HepG2 (cell line): ENCODE measurements around the gene CEBPG. TPM values are rescaled to one million over a fixed set of nuclear protein-coding genes. Genes with fewer than 3 reads are reported as not detected.

Source experiments
- MZF1 ChIP-seq: sonication (generic); formaldehyde crosslinking; IDR thresholded peaks from 2 replicates; pipeline ENCODE4 v1.8.1; 2023; ENCODE audit warnings: mild to moderate bottlenecking, missing genetic modification reagents, borderline replicate concordance
- PRPF4 ChIP-seq: fragments of 200-400 bp; formaldehyde crosslinking; IDR thresholded peaks from 2 replicates; pipeline ENCODE4 v1.6.1; 2016; ENCODE audit warnings: low read length, low read depth; ENCODE audit not compliant: poor library complexity, severe bottlenecking
- RBM22 ChIP-seq: fragments of 200-400 bp; formaldehyde crosslinking; optimal IDR thresholded peaks from 2 replicates; pipeline ENCODE3; 2017; ENCODE audit warnings: mild to moderate bottlenecking, low read length, moderate library complexity
- SOX5 ChIP-seq: IDR thresholded peaks from 2 replicates; pipeline ENCODE4 v1.6.1; 2016; ENCODE audit warnings: borderline replicate concordance
- YEATS2 ChIP-seq: sonication (generic); formaldehyde crosslinking; IDR thresholded peaks from 2 replicates; pipeline ENCODE4 v1.4.0; 2020; ENCODE audit warnings: missing genetic modification reagents, borderline replicate concordance
- ZBTB21 ChIP-seq: sonication (generic); formaldehyde crosslinking; IDR thresholded peaks from 2 replicates; pipeline ENCODE4 v1.4.0; 2020; ENCODE audit warnings: missing genetic modification reagents
- ZMYM3 ChIP-seq: sonication (generic); formaldehyde crosslinking; IDR thresholded peaks from 2 replicates; pipeline ENCODE4 v1.5.1; 2020; ENCODE audit warnings: mild to moderate bottlenecking, missing genetic modification reagents
- ZNF235 ChIP-seq: sonication (generic); formaldehyde crosslinking; IDR thresholded peaks from 2 replicates; pipeline ENCODE4 v1.8.1; 2023; ENCODE audit warnings: mild to moderate bottlenecking, missing genetic modification reagents, borderline replicate concordance
- ZNF564 ChIP-seq: sonication (generic); formaldehyde crosslinking; IDR thresholded peaks from 2 replicates; pipeline ENCODE4 v1.8.1; 2023; ENCODE audit warnings: mild to moderate bottlenecking, missing genetic modification reagents
- ZSCAN22 ChIP-seq: sonication (generic); formaldehyde crosslinking; IDR thresholded peaks from 2 replicates; pipeline ENCODE4 v1.4.0; 2020; ENCODE audit warnings: mild to moderate bottlenecking, missing genetic modification reagents
- polyA plus RNA-seq, 8 experiments: library from polyadenylated mRNA; depleted of rRNA in 3 of 8; stranded (reverse) in 7 of 8; unstranded in 1 of 8; fragments of >200 nt; fragmentation: Illumina TruSeq in 4 of 8; extraction: Trizol in 4 of 8; gene quantifications; 2 replicates each; pipeline versions ENCODE4 v1.2.1 to v1.2.3, GENCODE V29; 2011 to 2016; ENCODE audit warnings: low read depth in 4 of 8, missing spikeins in 1 of 8, mixed read lengths in 1 of 8; ENCODE audit not compliant: insufficient read depth in 1 of 8
- total RNA-seq, 5 experiments: library from RNA; depleted of rRNA; stranded (reverse); fragments of >200 nt; fragmentation: Illumina TruSeq; extraction: Trizol; gene quantifications; 2 replicates each; pipeline ENCODE4 v1.2.3, GENCODE V29; 2016; ENCODE audit warnings: low read depth in 1 of 5
- TF ChIP-seq, protein P1 (sequence below): sonication (generic); formaldehyde crosslinking; IDR thresholded peaks from 2 replicates; pipeline ENCODE4 v1.5.1; 2020; ENCODE audit warnings: mild to moderate bottlenecking, missing genetic modification reagents, moderate library complexity
- TF ChIP-seq, protein P2 (sequence below): sonication (generic); formaldehyde crosslinking; IDR thresholded peaks from 2 replicates; pipeline ENCODE4 v1.5.1; 2020; ENCODE audit warnings: mild to moderate bottlenecking, moderate library complexity, missing genetic modification reagents
- TF ChIP-seq, protein P3 (sequence below): sonication (generic); formaldehyde crosslinking; conservative IDR thresholded peaks from 2 replicates; pipeline ENCODE4 v1.4.0; 2020; ENCODE audit warnings: missing genetic modification reagents

The CEBPG gene
- total and polyA plus RNA-seq, 2 of the 13 experiments (the other 11 are each of a cell fraction or from before 2014, with no cell fraction given) = 25.7 to 34.3 TPM

DNA sequence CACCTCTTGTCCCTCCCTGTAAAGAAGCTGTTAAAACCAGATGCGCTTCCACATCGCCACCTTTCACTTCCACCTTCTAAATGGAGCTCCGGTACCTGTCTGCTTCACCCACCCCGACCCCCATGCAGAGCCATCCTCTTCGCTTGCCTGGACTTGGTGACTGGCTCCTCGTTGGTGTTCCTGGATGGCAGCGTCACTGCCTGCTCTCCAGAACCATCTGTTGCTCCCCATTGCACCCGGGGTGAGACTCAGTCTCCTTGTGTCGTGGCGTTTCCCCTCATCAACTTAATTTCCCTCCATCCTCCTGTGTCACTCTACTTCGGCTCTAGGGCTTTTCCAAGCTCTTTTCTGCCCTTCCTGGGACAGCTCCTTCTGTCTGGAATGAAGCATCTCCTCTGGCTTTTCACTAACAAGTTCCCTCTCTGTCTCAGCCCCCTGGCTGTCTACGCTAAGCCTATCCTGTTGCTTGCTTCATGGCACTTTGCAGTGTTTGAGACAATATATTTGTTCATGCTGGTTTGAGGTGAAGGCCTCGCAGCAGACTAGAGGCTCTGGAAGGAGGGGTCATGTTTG, 10.3 kb downstream of the CEBPG start (continued):
- TF ChIP-seq, protein P1, sequence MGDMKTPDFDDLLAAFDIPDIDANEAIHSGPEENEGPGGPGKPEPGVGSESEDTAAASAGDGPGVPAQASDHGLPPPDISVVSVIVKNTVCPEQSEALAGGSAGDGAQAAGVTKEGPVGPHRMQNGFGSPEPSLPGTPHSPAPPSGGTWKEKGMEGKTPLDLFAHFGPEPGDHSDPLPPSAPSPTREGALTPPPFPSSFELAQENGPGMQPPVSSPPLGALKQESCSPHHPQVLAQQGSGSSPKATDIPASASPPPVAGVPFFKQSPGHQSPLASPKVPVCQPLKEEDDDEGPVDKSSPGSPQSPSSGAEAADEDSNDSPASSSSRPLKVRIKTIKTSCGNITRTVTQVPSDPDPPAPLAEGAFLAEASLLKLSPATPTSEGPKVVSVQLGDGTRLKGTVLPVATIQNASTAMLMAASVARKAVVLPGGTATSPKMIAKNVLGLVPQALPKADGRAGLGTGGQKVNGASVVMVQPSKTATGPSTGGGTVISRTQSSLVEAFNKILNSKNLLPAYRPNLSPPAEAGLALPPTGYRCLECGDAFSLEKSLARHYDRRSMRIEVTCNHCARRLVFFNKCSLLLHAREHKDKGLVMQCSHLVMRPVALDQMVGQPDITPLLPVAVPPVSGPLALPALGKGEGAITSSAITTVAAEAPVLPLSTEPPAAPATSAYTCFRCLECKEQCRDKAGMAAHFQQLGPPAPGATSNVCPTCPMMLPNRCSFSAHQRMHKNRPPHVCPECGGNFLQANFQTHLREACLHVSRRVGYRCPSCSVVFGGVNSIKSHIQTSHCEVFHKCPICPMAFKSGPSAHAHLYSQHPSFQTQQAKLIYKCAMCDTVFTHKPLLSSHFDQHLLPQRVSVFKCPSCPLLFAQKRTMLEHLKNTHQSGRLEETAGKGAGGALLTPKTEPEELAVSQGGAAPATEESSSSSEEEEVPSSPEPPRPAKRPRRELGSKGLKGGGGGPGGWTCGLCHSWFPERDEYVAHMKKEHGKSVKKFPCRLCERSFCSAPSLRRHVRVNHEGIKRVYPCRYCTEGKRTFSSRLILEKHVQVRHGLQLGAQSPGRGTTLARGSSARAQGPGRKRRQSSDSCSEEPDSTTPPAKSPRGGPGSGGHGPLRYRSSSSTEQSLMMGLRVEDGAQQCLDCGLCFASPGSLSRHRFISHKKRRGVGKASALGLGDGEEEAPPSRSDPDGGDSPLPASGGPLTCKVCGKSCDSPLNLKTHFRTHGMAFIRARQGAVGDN (CRISPR knock-in tag) = 0 out of 2 replicates have a peak, but pooled peaks have one; percentile 24
- TF ChIP-seq MZF1 (no peak), PRPF4 (no peak), RBM22 (peak; percentile 91), ZBTB21 (no peak), ZNF235 (CRISPR knock-in tag) (no peak), YEATS2 (no peak), ZMYM3 (CRISPR knock-in tag) (0 out of 2 replicates have a peak, but pooled peaks have one; percentile 35), SOX5 (no peak), ZNF564 (CRISPR knock-in tag) (no peak), ZSCAN22 (no peak)
- TF ChIP-seq, protein P2, sequence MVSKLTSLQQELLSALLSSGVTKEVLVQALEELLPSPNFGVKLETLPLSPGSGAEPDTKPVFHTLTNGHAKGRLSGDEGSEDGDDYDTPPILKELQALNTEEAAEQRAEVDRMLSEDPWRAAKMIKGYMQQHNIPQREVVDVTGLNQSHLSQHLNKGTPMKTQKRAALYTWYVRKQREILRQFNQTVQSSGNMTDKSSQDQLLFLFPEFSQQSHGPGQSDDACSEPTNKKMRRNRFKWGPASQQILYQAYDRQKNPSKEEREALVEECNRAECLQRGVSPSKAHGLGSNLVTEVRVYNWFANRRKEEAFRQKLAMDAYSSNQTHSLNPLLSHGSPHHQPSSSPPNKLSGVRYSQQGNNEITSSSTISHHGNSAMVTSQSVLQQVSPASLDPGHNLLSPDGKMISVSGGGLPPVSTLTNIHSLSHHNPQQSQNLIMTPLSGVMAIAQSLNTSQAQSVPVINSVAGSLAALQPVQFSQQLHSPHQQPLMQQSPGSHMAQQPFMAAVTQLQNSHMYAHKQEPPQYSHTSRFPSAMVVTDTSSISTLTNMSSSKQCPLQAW = 0 out of 2 replicates have a peak, but pooled peaks have one; percentile 25
- TF ChIP-seq, protein P3, sequence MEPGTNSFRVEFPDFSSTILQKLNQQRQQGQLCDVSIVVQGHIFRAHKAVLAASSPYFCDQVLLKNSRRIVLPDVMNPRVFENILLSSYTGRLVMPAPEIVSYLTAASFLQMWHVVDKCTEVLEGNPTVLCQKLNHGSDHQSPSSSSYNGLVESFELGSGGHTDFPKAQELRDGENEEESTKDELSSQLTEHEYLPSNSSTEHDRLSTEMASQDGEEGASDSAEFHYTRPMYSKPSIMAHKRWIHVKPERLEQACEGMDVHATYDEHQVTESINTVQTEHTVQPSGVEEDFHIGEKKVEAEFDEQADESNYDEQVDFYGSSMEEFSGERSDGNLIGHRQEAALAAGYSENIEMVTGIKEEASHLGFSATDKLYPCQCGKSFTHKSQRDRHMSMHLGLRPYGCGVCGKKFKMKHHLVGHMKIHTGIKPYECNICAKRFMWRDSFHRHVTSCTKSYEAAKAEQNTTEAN = no peak
